DMS114 treated with DMSO at 0.1 percent for 48 hours (cell line): Measurements from ENCODE around the gene ACAA2.

Experiments used
- DNase-seq: peaks from one replicate; lab custom pipeline; 2025; ENCODE audit not compliant: unreplicated experiment; lab: John Stamatoyannopoulos, UW

The ACAA2 gene

DNA sequence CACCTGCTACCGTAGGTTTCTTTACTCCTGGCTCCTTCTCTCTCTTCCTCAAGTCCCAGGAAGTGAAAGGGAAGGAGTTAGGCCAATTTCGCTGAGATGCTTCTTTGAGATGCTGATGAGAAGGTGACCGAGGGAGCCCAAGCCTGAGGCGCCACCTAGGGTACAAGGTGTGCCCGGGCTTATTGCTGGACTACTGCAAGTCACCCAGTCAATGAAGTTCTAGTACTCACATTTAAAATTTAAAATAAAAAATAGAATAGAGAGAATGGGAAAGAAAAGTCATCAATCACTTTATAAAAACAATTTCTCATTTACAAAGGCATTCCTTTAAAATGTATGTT lies 45.3 kb downstream of the ACAA2 start:
- no peak for DNase-seq

DNA sequence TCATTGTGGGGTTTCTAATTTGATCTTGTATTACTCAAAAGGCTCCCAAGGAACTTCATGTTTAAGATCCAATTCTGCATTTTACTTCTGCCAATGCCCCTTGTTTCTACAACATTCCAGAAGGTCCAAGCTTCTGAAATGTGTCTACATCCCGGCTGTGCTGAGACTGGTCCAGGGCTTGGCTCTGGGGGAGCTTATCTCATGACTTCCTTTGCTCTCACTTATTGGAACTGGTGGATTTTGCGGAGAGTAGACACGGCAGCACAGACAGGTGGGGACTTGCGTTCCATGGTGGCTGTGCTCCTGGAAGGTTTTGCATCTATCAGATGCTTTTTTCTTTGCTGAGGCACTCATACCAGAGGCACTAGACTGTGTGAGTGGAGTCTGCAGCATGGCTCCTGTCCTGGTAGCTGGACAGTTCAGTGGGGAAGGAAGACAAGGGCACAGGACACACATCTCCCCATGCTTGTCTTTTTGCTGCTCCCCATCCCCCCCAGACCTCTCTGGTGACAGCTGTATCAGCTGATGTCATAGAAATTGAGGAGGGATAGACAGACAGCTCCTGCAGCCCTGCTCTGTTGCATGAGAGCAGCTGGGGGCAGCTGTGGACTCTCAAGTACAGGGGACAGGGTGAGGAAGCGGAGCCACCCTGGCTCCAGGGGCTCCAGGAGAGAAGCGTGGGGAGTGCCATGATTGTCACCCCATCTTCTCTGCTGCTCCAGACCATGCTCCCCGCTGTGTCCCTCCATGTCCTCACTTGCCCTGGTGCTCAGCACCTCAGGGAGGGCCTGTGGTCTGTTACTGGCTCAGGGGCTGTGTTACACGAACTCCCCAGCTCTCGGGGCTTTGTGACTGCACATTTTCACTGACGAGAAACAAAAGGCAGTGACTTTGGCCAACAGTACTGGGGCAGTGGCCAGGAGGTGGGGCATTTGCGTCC lies 46.0 kb downstream of the ACAA2 start:
- no peak for DNase-seq

DNA sequence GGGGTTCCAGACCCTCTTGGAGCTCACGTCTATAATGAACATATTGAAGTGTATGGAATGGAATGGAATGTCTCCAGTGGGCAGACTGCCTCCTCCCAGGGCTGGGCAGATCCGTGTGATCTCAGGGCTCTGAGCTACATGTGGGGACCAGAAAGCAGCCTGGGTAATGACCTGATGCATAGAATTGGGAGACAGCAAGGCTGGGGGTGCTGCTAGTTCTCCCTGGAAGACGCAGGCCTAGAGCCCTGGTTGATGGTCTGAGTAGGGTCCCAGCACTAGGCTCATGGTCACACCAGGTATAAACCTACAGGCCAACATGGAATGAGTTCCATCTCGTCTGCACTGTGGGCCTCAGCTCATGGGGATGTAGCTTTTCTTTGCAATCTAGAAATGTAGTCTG lies 46.7 kb downstream of the ACAA2 start:
- no peak for DNase-seq

DNA sequence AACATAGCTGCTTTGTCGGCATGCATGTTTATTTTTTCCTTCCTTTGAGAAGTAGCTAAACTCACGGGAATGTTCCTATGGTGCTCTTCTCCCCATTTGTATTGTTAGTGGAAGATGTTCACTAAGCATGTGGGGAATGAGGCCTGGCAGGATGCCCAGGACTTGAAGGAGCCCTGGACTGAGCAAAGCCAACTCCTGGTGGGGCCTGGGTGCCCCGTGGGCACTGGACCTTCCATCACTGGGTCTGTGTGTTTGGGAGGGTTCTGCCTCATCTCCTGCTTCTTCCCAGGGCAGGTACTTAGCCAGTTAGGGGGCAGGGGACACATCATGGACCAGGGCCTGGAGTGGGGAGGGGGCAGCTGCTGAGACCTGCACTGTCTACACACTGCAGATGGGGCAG lies 49.3 kb downstream of the ACAA2 start:
- no peak for DNase-seq

DNA sequence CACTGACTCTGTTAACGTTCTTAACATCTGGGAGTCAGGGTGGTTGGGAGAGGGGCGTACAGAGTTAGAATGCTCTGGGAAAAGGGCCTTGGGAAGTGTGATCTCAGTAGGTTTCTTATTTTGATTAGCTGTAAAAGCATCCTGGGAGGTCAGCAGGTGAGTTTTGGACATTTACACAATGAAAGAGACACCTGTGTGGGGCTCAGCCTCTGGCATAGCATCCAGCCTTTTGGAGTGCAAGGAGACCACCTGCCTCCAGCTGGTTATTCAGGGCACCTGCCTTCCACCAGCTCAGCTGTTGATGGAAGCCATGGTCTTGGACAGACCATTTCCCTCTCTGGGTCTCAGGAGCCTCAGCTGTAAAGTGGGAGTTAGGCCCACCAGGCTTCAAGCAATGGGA lies 49.7 kb downstream of the ACAA2 start:
- no peak for DNase-seq

DNA sequence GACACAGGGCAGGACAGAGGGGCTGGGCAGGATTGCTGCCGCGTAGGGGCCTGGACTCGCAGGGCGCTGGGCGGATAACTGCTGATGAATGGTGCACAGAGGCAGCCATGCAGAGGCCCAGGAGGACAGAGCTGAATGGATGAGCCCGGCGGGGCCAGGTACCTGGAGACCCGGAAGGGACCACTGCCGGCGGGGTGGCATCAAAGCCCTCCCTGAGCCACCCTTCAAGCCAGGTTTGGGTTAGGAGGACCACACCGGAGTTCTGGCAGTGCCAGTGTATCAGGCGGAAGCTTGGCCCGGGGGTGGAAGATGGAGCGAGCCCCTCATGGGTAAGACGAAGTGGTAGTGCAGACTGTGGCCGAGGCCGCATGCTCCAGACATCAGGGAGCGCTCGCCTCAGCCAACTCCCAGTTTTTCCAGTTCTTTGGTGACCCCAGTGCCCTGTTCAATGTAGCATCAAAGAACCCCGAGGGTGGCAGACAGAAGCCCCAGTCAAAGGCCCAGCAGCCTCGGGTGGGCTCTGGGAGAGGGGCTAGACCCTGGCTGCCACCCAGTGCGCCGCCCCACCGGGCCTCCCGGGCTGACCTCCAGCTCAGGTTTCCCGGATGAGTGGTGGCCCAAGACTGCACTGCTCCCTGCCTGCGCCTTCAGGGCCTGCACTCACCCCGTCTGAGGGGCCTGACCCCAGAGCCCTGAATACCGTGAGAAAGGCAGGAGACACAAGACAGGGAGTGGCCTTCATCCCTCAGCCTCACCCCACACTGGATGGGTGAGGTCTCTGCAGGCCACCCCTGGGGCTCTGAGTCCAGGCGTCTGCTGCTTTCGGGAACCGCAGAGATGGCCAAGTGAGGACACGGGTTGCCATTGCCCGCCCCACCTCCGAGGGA lies 50.9 kb downstream of the ACAA2 start:
- no peak for DNase-seq

DNA sequence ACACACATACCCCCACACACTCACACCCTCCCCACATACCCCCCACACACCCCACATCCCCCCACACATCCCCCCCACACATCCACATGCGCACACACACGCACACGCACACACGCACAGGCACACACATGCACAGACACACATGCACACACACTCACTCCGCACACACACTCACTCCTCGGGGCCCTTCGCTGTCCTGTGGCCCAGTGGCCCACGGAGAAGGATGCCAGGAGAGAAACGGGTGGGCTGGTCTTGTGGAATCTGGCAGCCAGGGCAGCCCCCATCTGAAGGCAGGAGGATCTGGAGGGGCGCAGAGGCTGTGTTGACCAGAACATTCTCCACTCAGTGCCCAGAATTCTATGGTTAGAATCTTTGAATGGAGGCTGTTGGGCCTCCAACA lies 51.6 kb downstream of the ACAA2 start:
- DNase-seq: no peak

DNA sequence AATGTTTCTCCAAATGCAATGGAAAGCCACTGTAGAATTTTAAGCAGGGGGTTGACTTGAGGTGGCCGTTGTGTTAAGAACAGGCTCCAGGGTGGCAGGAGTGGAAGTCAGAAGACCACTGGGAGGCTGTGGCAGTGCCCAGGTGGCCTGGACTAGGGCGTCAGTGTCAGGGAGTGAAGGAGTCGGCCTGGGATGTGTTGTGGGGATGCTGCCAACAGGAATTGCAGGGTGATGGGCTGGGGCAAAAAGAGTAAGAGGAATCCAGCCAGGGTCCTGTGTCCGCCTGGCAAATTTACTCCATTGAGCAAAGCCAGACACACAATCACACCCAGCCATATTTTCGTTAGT lies 55.1 kb downstream of the ACAA2 start:
- DNase-seq: no peak

DNA sequence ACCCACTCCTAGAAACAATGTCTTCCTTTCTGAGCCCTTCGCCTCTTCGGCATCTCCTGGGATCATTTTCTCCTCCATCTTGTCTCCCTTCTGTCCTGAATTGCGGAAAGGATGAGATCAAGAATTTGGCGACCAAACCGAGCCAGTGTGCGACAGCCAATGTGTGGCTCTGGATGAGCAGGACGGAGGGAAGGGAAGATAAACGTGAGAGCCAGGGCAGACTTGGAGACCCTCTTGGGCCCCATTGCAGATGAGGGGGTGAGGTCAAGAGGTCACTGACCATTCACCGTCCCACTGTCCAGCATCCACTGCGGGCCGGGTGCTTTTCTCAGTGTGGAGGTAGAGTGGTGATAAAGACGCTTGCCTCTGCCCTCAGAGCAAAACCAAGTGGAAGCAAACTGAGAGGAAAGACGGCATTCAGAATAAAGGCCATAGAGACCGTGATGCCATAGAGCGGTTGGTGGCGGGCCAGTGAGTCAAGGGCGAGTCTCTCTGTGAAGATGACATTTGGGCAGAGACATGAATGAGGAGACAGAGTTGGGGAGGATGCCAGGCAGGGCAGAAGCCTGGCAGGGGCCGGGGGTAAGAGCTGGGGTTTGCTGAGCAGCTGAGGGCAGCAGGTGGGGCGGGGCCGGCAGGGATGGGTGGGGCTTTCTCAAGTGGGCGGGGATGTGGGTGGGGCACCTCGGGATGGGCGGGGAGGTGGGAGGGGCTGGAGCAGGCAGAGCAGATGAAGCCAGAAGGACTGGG lies 55.6 kb downstream of the ACAA2 start:
- DNase-seq: no peak

DNA sequence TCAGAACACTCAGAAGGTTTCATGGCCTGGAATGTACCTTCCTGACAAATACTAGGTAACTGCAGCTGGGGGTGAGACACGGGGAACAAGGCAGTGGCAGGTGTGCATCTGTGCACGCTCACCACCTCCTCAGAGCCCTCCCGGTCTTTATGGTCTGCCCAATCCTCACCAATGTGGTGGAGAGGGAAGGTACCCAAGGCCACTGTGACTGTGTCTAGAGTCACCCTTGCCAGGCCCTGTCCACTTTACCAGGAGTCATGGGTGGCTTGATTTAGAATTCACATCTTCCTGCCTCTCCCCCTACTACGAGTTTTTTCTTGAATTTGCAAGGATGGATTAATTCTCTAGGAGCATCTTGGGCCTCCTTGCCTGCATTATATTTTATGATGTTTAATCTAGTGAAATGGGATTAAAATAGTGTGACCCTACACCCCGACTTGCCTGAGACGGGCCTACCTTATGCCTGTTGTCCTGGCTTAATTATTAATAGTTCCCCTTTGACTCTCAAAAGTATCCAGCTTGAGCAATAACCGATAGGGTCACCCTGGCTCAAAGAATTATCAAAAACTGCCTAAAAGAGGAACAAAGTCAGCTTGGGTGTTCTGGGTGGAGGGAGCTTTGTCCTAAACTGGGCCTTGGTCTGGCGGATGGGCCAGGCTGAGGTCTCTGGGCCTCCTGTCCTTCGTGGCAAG lies 56.5 kb downstream of the ACAA2 start:
- no peak for DNase-seq

DNA sequence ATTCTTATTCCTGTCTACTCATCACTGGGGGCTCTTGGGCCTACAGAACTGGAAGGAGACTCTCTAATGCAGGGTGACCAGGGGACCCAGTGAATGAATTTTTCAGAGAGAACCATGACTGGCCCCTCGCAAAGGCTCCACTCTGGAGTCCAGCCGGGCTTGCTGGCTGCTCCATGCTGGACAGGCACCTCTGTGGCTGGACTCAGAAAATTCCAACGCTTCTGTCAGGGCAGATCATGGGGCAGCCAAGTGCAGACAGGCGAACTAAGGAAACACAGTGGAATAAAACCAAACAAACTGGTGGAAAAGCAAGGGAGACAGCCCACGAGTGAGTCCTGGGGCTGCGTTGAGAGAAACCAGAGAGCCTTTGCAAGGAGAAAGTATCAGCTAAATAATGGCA lies 57.2 kb downstream of the ACAA2 start:
- no peak for DNase-seq

DNA sequence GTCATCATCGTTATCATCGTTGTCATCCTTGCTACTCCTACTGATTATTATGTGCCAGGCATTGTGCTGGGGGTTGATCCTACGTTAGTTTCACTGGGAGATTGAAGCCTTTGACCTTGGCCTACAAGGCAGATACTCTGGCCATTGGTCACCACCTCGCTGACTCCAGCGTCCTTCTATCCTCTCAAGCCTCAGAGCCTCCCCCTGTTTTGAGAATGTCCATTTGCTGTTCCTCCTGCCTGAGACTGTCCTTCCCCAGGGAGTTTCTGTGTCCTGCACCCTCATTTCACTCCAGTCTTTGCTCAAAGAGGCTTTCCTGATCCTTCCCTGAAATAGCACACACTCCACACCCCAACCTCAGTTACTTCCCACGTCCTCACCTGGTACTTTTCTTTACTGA lies 57.8 kb downstream of the ACAA2 start:
- no peak for DNase-seq

DNA sequence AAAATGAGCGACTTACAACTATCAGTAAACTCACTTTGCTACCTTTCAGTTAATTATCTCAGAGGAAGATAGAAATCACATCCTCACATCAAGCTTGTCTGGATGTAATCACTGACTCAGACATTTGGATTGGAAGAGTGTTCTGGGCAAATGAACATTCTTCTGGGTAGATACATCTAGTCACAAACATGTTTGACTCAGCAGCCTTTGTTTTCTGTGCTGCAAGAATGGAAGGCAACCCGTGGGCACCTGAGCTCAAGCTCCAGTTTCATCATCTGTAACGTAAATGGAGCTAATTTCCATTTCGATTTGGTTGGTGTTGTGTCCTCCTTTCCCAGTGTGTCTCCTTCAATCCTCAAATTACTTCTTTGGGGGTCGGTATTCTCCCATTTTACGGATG lies 58.5 kb downstream of the ACAA2 start:
- no peak for DNase-seq

DNA sequence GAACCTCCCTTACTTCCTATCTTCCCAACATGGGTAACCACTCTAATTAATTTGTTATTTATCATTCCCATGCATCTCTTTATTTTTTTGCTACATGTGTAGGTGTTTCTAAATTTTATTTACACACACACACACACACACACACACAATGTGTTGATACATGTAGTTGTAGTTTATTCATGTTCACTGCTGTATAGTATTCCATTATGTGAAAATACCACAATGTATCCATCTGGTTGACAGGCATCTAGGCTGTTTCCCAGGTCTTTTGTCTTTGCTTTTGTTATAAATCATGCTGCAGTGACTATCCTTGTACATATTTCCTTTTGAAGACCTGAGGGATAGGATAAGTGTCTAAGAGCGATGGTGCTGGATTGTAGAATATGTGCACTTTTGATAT lies 59.7 kb downstream of the ACAA2 start:
- DNase-seq: no peak

DNA sequence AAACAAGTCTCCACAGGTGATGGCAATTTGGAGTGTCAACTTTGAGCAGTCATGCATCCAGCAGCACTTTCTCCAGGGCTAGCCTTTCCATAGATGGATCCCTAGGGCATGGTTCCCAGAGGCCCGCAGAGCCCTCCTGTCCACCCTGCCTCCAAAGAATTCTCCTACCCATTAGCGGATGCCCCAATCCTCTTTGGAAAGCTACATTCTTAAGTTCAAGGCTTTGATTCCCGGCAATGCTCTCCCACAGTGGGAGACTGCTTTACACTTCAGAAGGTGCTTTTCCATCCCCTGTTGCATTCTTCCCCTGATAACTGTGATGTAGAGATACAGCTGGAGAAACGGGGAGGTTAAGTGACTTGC lies 61.3 kb downstream of the ACAA2 start:
- no peak for DNase-seq

DNA sequence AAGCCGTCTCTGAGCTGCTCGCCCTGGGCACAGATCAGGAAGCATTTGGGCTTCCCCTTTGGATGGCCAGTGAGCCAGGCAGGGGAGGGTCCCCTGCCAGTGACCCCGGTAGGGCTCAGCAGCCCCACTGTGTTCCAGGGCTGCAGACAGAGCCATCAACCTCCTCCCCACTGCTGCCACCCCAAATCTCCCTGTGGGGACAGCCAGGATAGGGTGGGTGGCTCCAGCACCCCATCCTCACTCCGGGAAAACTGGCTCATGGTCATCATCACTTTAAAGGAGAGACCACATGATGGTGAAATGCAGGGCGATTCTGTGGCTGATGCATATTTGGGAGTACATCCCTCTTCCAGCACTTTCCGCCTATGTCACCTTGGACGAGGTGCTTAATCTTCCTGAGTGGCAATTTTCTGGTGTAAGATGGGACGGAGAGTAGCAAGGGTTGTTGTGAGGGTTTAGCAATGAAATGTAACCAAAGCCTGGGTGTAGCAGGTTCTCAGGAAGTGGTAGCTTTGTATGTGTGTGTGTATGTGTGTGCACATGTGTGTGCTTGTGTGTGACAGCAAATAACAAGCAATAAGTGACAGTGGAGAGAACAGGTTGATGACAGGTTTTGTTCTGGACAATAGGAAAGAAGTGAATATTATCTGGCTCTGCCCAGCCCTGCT lies 61.8 kb downstream of the ACAA2 start:
- DNase-seq: no peak

DNA sequence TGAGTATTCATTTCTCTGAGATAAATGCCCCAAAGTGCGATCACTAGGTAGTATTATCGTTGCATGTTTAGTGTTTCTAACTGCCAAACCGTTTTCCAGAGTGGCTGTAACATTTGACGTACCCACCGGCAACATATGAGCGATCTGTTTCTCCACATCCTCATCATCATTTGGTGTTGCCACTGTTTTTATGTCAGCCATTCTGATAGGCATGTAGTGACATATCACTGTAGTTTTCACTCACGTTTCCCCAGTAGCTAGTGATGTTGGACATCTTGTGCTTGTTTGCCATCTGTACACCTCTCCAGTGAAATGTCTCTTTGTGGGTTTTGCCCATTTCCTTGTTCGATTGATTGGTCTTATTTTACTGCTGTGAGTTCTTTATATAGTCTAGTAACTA lies 63.8 kb downstream of the ACAA2 start:
- DNase-seq: no peak

DNA sequence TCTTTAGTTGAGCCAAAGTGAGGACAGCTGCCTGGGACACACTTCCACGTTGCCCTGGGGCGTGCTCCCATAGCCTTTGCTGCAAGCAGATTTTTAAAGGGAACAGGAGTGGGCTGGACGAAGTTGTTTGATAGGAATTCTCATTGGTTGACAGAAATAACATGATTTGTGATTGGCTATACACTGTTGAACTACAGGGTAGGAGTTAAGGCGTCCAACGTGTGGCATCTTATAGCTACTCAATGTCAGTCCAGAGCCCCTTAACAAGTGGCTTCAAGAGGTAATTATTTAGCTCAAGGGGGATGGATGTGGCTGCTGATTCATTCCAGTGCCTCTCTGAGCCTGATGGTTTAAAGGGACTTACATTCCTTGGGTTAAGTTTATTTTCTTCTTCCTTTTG lies 65.5 kb downstream of the ACAA2 start:
- DNase-seq: no peak

DNA sequence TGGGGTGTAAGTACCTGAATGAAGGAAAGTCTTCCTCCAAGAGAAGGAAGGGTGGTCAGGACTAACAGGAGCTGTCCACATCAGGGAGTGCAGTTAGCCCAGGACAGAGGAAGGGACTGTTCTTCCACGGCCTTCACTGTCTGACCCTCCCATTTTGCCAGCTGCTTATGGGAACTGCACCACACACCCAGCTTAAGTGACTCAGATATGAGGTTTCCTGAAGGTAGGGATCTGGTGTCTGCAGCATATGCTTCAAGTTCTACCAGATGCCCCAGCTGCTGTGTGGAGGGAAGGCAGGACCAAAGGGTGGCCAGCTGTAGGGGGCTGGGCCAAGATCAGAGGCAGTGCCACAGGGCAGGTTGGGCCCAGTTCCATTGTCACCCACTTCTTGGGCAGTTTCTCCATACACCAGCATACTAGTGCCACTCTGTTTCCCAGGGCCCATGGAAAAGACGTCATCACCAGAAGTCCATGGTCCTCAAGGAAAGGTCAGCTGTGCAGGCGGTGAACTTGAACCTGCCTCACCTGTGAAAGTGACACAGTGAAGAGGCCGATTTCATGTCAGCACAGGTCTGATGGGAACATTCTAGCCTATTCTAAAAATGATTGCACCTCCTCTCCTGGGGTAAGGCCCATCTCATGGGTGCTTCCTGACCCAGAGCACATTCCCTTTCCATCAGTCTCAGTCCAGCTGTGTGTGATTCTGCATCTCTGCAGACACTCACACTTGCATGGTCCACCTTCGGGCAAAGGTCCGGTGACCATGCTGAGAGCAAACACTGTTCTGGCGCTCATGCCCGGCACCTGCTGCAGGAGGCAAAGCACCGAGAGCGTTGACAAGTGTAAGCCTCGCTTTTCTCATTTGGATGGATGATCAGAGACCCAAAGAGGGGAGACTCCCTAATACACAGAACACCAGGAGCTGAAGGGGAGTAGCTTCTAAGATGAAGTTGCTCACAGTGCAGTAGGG lies 68.0 kb downstream of the ACAA2 start:
- DNase-seq: no peak
